WTC11 (cell line): Measurements from ENCODE around the gene FTH1. TPM values are rescaled to one million over a fixed set of nuclear protein-coding genes. Genes with fewer than 3 reads are reported as not detected.

ENCODE experiments used
- ELF4 ChIP-seq: sonication (generic); formaldehyde crosslinking; IDR thresholded peaks from 2 replicates; pipeline ENCODE4 v1.8.1; 2022; ENCODE audit warnings: low read depth, mild to moderate bottlenecking, moderate library complexity, missing genetic modification reagents
- ETV6 ChIP-seq: sonication (generic); formaldehyde crosslinking; IDR thresholded peaks from 2 replicates; pipeline ENCODE4 v1.8.1; 2022; ENCODE audit warnings: mild to moderate bottlenecking, missing genetic modification reagents
- FOXJ3 ChIP-seq: sonication (generic); formaldehyde crosslinking; IDR thresholded peaks from 2 replicates; pipeline ENCODE4 v1.9.0; 2021; ENCODE audit warnings: missing genetic modification reagents, mild to moderate bottlenecking, borderline replicate concordance
- GTF2I ChIP-seq: fragments of 250-450 bp; sonication (Bioruptor Pico); conservative IDR thresholded peaks from 2 replicates; pipeline ENCODE4 v1.4.0; 2021; ENCODE audit warnings: mild to moderate bottlenecking
- NFE2L1 ChIP-seq: sonication (generic); formaldehyde crosslinking; IDR thresholded peaks from 2 replicates; pipeline ENCODE4 v1.8.1; 2023; ENCODE audit warnings: missing genetic modification reagents
- PRRX2 ChIP-seq: fragments of 250-450 bp; sonication (Bioruptor Pico); IDR thresholded peaks from 2 replicates; pipeline ENCODE4 v1.8.0; 2021; ENCODE audit warnings: mild to moderate bottlenecking
- SMAD4 ChIP-seq: sonication (generic); formaldehyde crosslinking; IDR thresholded peaks from 2 replicates; pipeline ENCODE4 v1.8.0; 2022; ENCODE audit warnings: mild to moderate bottlenecking, missing genetic modification reagents
- TCF7 ChIP-seq: sonication (generic); formaldehyde crosslinking; IDR thresholded peaks from 2 replicates; pipeline ENCODE4 v1.8.0; 2022; ENCODE audit warnings: mild to moderate bottlenecking, low read depth, missing genetic modification reagents, moderate library complexity
- ZNF232 ChIP-seq: sonication (generic); formaldehyde crosslinking; IDR thresholded peaks from 2 replicates; pipeline ENCODE4 v1.8.0; 2022; ENCODE audit warnings: mild to moderate bottlenecking, missing genetic modification reagents
- ZNF263 ChIP-seq: sonication (generic); formaldehyde crosslinking; IDR thresholded peaks from 2 replicates; pipeline ENCODE4 v1.8.1; 2022; ENCODE audit warnings: low read depth, mild to moderate bottlenecking, moderate library complexity, missing genetic modification reagents
- ZNF317 ChIP-seq: sonication (generic); formaldehyde crosslinking; IDR thresholded peaks from 2 replicates; pipeline ENCODE4 v1.8.1; 2023; ENCODE audit warnings: low read depth, mild to moderate bottlenecking, moderate library complexity, missing genetic modification reagents, borderline replicate concordance
- ZNF423 ChIP-seq: fragments of 250-450 bp; sonication (Bioruptor Pico); IDR thresholded peaks from 2 replicates; pipeline ENCODE4 v2.1.2; 2022; ENCODE audit warnings: mild to moderate bottlenecking, moderate library complexity
- ZNF671 ChIP-seq: fragments of 250-450 bp; sonication (Bioruptor Pico); IDR thresholded peaks from 2 replicates; pipeline ENCODE4 v1.8.0; 2021; ENCODE audit warnings: mild to moderate bottlenecking
- total RNA-seq: library from RNA; stranded (reverse); gene quantifications from 3 replicates; pipeline ENCODE4 v1.2.3, GENCODE V29; 2021
- TF ChIP-seq, protein P1 (sequence below): sonication (generic); formaldehyde crosslinking; IDR thresholded peaks from 2 replicates; pipeline ENCODE4 v1.8.1; 2023; ENCODE audit warnings: mild to moderate bottlenecking, moderate library complexity, missing genetic modification reagents
- TF ChIP-seq, protein P2 (sequence below): sonication (generic); formaldehyde crosslinking; conservative IDR thresholded peaks from 2 replicates; pipeline ENCODE4 v1.8.1; 2022; ENCODE audit warnings: mild to moderate bottlenecking, missing genetic modification reagents
- TF ChIP-seq, protein P3 (sequence below): fragments of 250-450 bp; sonication (Bioruptor Pico); IDR thresholded peaks from 2 replicates; pipeline ENCODE4 v1.9.0; 2021; ENCODE audit warnings: moderate library complexity, mild to moderate bottlenecking, inconsistent platforms, borderline replicate concordance
- TF ChIP-seq, protein P4 (sequence below): fragments of 250-450 bp; sonication (Bioruptor Pico); IDR thresholded peaks from 2 replicates; pipeline ENCODE4 v2.1.2; 2022; ENCODE audit warnings: mild to moderate bottlenecking, moderate library complexity
- TF ChIP-seq, protein P5 (sequence below): sonication (generic); formaldehyde crosslinking; conservative IDR thresholded peaks from 2 replicates; pipeline ENCODE4 v1.8.1; 2023; ENCODE audit warnings: mild to moderate bottlenecking, low read depth, missing genetic modification reagents, moderate library complexity
- TF ChIP-seq, protein P6 (sequence below): sonication (generic); formaldehyde crosslinking; IDR thresholded peaks from 2 replicates; pipeline ENCODE4 v1.8.1; 2023; ENCODE audit warnings: mild to moderate bottlenecking, missing genetic modification reagents, moderate library complexity
- TF ChIP-seq, protein P7 (sequence below): sonication (generic); formaldehyde crosslinking; IDR thresholded peaks from 2 replicates; pipeline ENCODE4 v1.8.1; 2023; ENCODE audit warnings: mild to moderate bottlenecking, missing genetic modification reagents, moderate library complexity
- TF ChIP-seq, protein P8 (sequence below): sonication (generic); formaldehyde crosslinking; IDR thresholded peaks from 2 replicates; pipeline ENCODE4 v1.8.1; 2022; ENCODE audit warnings: mild to moderate bottlenecking, moderate library complexity, missing genetic modification reagents
- TF ChIP-seq, protein P9 (sequence below): sonication (generic); formaldehyde crosslinking; IDR thresholded peaks from 2 replicates; pipeline ENCODE4 v1.8.1; 2022; ENCODE audit warnings: missing genetic modification reagents, borderline replicate concordance
- TF ChIP-seq, protein P10 (sequence below): sonication (generic); formaldehyde crosslinking; IDR thresholded peaks from 2 replicates; pipeline ENCODE4 v1.8.1; 2022; ENCODE audit warnings: mild to moderate bottlenecking, missing genetic modification reagents, moderate library complexity, borderline replicate concordance
- TF ChIP-seq, protein P11 (sequence below): sonication (generic); formaldehyde crosslinking; IDR thresholded peaks from 2 replicates; pipeline ENCODE4 v1.8.0; 2022; ENCODE audit warnings: mild to moderate bottlenecking, missing genetic modification reagents

The FTH1 gene
- total RNA-seq, 1 experiment from 2014 or later, result 1,108 TPM

DNA sequence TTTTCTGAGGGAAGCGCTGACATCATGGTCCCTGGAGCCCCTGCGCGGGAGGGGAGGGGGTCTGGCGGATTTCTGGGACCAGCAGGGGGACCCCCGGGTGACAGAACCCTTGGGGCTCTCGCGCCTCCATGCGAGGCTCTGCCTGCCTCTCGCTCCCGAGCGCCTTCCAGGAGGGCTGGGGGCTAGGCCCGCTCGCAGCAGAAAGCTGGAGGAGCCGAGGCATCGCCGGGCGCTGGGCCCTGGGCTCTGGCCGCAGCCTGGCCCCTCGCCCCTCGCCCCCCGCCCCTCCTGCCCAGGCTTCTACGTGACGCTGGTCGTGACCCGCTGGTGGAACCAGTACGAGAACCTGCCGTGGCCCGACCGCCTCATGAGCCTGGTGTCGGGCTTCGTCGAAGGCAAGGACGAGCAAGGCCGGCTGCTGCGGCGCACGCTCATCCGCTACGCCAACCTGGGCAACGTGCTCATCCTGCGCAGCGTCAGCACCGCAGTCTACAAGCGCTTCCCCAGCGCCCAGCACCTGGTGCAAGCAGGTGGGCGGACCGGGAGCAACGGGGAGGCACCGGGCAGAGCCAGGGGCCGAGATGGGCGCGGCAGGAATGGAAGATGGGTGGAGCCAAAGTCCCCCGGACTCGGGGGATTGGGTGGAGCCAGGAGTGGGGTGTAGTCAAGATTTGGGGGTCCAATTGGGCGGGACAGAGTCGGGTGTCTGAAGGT, 11.9 kb downstream of the FTH1 start (continued):
- TF ChIP-seq ZNF232 (CRISPR knock-in tag) (peak; percentile 96), SMAD4 (peak; percentile 74; the same call in 1 of the 2 replicates), NFE2L1 (CRISPR knock-in tag) (peak; percentile 95; the same call in 1 of the 2 replicates), ZNF423 (peak; percentile 74), ETV6 (peak; percentile 91; the same call in 1 of the 2 replicates), ZNF263 (CRISPR knock-in tag) (no peak), TCF7 (CRISPR knock-in tag) (peak; percentile 94), GTF2I (CRISPR knock-in tag) (no peak), FOXJ3 (CRISPR knock-in tag) (no peak), ZNF317 (no peak), ELF4 (CRISPR knock-in tag) (no peak), PRRX2 (CRISPR knock-in tag) (no peak), ZNF671 (CRISPR knock-in tag) (no peak)
- TF ChIP-seq, protein P1, sequence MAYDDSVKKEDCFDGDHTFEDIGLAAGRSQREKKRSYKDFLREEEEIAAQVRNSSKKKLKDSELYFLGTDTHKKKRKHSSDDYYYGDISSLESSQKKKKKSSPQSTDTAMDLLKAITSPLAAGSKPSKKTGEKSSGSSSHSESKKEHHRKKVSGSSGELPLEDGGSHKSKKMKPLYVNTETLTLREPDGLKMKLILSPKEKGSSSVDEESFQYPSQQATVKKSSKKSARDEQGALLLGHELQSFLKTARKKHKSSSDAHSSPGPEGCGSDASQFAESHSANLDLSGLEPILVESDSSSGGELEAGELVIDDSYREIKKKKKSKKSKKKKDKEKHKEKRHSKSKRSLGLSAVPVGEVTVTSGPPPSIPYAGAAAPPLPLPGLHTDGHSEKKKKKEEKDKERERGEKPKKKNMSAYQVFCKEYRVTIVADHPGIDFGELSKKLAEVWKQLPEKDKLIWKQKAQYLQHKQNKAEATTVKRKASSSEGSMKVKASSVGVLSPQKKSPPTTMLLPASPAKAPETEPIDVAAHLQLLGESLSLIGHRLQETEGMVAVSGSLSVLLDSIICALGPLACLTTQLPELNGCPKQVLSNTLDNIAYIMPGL (CRISPR knock-in tag), result peak; percentile 67
- TF ChIP-seq, protein P2, sequence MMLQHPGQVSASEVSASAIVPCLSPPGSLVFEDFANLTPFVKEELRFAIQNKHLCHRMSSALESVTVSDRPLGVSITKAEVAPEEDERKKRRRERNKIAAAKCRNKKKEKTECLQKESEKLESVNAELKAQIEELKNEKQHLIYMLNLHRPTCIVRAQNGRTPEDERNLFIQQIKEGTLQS, result 0 out of 2 replicates have a peak, but pooled peaks have one; percentile 52
- TF ChIP-seq, protein P3, sequence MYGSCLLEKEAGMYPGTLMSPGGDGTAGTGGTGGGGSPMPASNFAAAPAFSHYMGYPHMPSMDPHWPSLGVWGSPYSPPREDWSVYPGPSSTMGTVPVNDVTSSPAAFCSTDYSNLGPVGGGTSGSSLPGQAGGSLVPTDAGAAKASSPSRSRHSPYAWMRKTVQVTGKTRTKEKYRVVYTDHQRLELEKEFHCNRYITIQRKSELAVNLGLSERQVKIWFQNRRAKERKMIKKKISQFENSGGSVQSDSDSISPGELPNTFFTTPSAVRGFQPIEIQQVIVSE, result no peak
- TF ChIP-seq, protein P4, sequence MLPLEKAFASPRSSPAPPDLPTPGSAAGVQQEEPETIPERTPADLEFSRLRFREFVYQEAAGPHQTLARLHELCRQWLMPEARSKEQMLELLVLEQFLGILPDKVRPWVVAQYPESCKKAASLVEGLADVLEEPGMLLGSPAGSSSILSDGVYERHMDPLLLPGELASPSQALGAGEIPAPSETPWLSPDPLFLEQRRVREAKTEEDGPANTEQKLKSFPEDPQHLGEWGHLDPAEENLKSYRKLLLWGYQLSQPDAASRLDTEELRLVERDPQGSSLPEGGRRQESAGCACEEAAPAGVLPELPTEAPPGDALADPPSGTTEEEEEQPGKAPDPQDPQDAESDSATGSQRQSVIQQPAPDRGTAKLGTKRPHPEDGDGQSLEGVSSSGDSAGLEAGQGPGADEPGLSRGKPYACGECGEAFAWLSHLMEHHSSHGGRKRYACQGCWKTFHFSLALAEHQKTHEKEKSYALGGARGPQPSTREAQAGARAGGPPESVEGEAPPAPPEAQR, result no peak
- TF ChIP-seq, protein P5, sequence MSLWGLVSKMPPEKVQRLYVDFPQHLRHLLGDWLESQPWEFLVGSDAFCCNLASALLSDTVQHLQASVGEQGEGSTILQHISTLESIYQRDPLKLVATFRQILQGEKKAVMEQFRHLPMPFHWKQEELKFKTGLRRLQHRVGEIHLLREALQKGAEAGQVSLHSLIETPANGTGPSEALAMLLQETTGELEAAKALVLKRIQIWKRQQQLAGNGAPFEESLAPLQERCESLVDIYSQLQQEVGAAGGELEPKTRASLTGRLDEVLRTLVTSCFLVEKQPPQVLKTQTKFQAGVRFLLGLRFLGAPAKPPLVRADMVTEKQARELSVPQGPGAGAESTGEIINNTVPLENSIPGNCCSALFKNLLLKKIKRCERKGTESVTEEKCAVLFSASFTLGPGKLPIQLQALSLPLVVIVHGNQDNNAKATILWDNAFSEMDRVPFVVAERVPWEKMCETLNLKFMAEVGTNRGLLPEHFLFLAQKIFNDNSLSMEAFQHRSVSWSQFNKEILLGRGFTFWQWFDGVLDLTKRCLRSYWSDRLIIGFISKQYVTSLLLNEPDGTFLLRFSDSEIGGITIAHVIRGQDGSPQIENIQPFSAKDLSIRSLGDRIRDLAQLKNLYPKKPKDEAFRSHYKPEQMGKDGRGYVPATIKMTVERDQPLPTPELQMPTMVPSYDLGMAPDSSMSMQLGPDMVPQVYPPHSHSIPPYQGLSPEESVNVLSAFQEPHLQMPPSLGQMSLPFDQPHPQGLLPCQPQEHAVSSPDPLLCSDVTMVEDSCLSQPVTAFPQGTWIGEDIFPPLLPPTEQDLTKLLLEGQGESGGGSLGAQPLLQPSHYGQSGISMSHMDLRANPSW (CRISPR knock-in tag), result no peak
- TF ChIP-seq, protein P6, sequence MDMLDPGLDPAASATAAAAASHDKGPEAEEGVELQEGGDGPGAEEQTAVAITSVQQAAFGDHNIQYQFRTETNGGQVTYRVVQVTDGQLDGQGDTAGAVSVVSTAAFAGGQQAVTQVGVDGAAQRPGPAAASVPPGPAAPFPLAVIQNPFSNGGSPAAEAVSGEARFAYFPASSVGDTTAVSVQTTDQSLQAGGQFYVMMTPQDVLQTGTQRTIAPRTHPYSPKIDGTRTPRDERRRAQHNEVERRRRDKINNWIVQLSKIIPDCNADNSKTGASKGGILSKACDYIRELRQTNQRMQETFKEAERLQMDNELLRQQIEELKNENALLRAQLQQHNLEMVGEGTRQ (CRISPR knock-in tag), result peak; percentile 49; the same call in 1 of the 2 replicates
- TF ChIP-seq, protein P7, sequence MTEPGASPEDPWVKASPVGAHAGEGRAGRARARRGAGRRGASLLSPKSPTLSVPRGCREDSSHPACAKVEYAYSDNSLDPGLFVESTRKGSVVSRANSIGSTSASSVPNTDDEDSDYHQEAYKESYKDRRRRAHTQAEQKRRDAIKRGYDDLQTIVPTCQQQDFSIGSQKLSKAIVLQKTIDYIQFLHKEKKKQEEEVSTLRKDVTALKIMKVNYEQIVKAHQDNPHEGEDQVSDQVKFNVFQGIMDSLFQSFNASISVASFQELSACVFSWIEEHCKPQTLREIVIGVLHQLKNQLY (CRISPR knock-in tag), result no peak
- TF ChIP-seq, protein P8, sequence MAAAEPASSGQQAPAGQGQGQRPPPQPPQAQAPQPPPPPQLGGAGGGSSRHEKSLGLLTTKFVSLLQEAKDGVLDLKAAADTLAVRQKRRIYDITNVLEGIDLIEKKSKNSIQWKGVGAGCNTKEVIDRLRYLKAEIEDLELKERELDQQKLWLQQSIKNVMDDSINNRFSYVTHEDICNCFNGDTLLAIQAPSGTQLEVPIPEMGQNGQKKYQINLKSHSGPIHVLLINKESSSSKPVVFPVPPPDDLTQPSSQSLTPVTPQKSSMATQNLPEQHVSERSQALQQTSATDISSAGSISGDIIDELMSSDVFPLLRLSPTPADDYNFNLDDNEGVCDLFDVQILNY, result peak; percentile 86; the same call in 1 of the 2 replicates
- TF ChIP-seq, protein P9, sequence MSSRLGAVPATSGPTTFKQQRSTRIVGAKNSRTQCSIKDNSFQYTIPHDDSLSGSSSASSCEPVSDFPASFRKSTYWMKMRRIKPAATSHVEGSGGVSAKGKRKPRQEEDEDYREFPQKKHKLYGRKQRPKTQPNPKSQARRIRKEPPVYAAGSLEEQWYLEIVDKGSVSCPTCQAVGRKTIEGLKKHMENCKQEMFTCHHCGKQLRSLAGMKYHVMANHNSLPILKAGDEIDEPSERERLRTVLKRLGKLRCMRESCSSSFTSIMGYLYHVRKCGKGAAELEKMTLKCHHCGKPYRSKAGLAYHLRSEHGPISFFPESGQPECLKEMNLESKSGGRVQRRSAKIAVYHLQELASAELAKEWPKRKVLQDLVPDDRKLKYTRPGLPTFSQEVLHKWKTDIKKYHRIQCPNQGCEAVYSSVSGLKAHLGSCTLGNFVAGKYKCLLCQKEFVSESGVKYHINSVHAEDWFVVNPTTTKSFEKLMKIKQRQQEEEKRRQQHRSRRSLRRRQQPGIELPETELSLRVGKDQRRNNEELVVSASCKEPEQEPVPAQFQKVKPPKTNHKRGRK, result no peak
- TF ChIP-seq, protein P10, sequence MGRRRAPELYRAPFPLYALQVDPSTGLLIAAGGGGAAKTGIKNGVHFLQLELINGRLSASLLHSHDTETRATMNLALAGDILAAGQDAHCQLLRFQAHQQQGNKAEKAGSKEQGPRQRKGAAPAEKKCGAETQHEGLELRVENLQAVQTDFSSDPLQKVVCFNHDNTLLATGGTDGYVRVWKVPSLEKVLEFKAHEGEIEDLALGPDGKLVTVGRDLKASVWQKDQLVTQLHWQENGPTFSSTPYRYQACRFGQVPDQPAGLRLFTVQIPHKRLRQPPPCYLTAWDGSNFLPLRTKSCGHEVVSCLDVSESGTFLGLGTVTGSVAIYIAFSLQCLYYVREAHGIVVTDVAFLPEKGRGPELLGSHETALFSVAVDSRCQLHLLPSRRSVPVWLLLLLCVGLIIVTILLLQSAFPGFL, result no peak
- TF ChIP-seq, protein P11, sequence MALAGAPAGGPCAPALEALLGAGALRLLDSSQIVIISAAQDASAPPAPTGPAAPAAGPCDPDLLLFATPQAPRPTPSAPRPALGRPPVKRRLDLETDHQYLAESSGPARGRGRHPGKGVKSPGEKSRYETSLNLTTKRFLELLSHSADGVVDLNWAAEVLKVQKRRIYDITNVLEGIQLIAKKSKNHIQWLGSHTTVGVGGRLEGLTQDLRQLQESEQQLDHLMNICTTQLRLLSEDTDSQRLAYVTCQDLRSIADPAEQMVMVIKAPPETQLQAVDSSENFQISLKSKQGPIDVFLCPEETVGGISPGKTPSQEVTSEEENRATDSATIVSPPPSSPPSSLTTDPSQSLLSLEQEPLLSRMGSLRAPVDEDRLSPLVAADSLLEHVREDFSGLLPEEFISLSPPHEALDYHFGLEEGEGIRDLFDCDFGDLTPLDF (CRISPR knock-in tag), result peak; percentile 83; the same call in 1 of the 2 replicates
